Suprapubic skin (tissue), 4 donors: Measurements from ENCODE around the gene TGFBI. TPM values are rescaled to one million over a fixed set of nuclear protein-coding genes. Genes with fewer than 3 reads are reported as not detected.
A peak's percentile ranks its signal among the peaks of the same experiment; 100 is the strongest.

Experiments used
- DNase-seq, 2 donors: peaks; one replicate each; pipeline ENCODE4 v3.0.0-alpha.2; 2019; ENCODE audit warnings: low spot score in 2 of 2
- H3K27ac ChIP-seq: fragments of 200-600 bp; sonication (generic); one replicate; pipeline ENCODE4 v1.5.1; 2019
- H3K27me3 ChIP-seq: fragments of 200-600 bp; sonication (generic); one replicate; pipeline ENCODE4 v1.5.1; 2019
- H3K36me3 ChIP-seq: fragments of 200-600 bp; sonication (generic); one replicate; pipeline ENCODE4 v1.5.1; 2019
- H3K4me1 ChIP-seq: fragments of 200-600 bp; sonication (generic); one replicate; pipeline ENCODE4 v1.5.1; 2019
- H3K4me3 ChIP-seq: fragments of 200-600 bp; sonication (generic); one replicate; pipeline ENCODE4 v1.5.1; 2019; ENCODE audit warnings: mild to moderate bottlenecking
- H3K9me3 ChIP-seq: fragments of 200-600 bp; sonication (generic); one replicate; pipeline ENCODE4 v1.5.1; 2019
- EP300 ChIP-seq: sonication (generic); formaldehyde crosslinking; IDR thresholded peaks from one replicate; pipeline ENCODE4 v1.6.1; 2017; ENCODE audit warnings: antibody characterized with exemption
- POLR2A ChIP-seq, 2 donors: fragments of 450-650 bp; IDR thresholded peaks; one replicate each; pipeline ENCODE4 v1.6.1; 2017; ENCODE audit warnings: antibody characterized with exemption in 2 of 2, mild to moderate bottlenecking in 2 of 2, moderate library complexity in 2 of 2
- POLR2AphosphoS5 ChIP-seq, 3 donors: sonication (generic); formaldehyde crosslinking; IDR thresholded peaks; one replicate each; pipeline ENCODE4 v1.6.1; 2017; ENCODE audit warnings: antibody characterized with exemption in 3 of 3
- WGBS: methylation state at CpG from one replicate; pipeline ENCODE4 v1.1.5; 2018; 5-methylcytosine and 5-hydroxymethylcytosine counted together
- total RNA-seq, 4 donors: library from RNA; depleted of rRNA; stranded (reverse); fragments of >200 nt; gene quantifications; one replicate each; pipeline ENCODE4 v1.1.0, GENCODE V29; 2016
- TF ChIP-seq, protein P1 (sequence below), 2 donors: fragments of 200-600 bp in 1 of 2; fragments of 450-650 bp in 1 of 2; sonication (generic) in 1 of 2; IDR thresholded peaks; one replicate each; pipeline ENCODE4 v1.5.1; 2016 to 2019; ENCODE audit warnings: antibody characterized with exemption in 2 of 2, mild to moderate bottlenecking in 1 of 2, moderate library complexity in 1 of 2

Gene TGFBI
- total RNA-seq, 4 donors from 2014 or later = 300 to 719 (median 389) TPM

DNA sequence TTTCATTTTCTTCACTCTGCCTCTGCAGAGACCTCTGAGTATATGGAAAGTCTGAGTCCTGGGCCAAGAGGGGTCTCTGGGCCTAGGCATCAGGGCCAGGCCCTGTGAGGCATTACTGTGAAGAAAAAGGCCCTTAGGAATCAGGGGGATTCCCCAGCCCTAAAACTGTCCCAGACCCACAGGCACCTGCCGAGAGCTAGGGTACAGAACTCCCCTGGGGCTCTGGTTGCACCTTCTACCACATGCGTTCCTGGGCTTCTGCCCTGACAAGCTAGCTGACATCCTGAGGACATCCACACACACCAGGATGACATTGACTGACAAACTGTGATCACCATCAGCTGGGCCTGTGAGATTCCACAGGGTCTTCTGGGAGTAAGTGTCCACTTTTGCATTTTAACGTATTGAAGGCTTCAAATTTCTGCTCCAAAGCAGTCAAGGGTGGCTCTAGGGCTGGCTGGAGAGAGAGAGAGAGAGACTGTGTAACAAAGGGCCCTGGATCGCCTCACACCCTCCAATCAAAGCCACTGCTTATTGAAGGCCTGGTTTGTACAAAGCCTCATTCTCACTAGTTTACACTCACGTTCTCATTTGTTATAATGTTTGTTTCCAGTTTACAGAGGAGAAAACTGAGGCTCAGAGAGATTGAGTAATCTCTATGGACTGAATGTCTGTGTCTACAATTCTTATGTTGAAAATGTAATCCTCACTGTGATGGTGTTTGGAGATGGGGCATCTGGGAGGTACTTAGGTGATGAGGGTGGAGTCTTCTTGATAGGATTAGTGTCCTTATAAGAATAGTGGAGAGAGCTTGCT, 45.1 kb downstream of the TGFBI start:
- Histone ChIP-seq H3K4me1 (peaks cover 5% of the 10 kb centered on the region), H3K9me3 (no peaks in the 10 kb centered on the region), H3K27me3 (no peaks in the 10 kb centered on the region), H3K4me3 (no peak overlapping the region), H3K27ac (no peak overlapping the region), H3K36me3 (no peaks in the 10 kb centered on the region)
- TF ChIP-seq, protein P1, sequence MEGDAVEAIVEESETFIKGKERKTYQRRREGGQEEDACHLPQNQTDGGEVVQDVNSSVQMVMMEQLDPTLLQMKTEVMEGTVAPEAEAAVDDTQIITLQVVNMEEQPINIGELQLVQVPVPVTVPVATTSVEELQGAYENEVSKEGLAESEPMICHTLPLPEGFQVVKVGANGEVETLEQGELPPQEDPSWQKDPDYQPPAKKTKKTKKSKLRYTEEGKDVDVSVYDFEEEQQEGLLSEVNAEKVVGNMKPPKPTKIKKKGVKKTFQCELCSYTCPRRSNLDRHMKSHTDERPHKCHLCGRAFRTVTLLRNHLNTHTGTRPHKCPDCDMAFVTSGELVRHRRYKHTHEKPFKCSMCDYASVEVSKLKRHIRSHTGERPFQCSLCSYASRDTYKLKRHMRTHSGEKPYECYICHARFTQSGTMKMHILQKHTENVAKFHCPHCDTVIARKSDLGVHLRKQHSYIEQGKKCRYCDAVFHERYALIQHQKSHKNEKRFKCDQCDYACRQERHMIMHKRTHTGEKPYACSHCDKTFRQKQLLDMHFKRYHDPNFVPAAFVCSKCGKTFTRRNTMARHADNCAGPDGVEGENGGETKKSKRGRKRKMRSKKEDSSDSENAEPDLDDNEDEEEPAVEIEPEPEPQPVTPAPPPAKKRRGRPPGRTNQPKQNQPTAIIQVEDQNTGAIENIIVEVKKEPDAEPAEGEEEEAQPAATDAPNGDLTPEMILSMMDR (IDR thresholded peaks at IDR 0.05) = no peak
- no peak for TF ChIP-seq POLR2A (IDR thresholded peaks at IDR 0.05)
- TF ChIP-seq EP300 = no peak
- no peak for TF ChIP-seq POLR2AphosphoS5 (IDR thresholded peaks at IDR 0.05)
- 89% methylated on average over 4 of the region's 5 CpGs for WGBS
- DNase-seq = peak in 1 of 2 donors; percentile 34

DNA sequence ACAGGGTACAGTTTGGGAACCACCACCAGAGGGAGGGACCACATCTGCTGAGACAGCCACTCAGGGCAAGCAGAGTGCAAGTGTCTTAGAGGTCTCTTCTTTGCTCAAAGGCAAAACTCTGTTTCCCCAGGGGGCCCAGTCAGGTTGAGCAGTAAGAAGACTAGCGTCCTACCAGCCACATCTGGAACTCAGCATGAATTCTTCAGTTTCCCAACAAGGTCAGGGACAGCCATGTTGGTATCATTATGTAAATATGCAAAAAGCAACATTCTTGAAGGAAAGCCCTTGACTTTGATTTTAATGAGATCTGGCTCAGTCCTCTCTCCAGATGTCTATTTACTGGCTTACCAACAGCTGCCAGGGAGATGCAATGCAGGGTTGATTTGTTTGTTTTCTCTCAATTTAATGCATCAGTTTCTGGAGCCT, 46.7 kb downstream of the TGFBI start:
- Histone ChIP-seq H3K27ac (no peak overlapping the region), H3K4me3 (no peak overlapping the region), H3K27me3 (no peaks in the 10 kb centered on the region), H3K4me1 (peaks cover 5% of the 10 kb centered on the region), H3K36me3 (no peaks in the 10 kb centered on the region), H3K9me3 (no peaks in the 10 kb centered on the region)
- TF ChIP-seq POLR2A (IDR thresholded peaks at IDR 0.05) (no peak), POLR2AphosphoS5 (IDR thresholded peaks at IDR 0.05) (no peak), EP300 (no peak)
- TF ChIP-seq, protein P1 (IDR thresholded peaks at IDR 0.05) = no peak
- peak in 1 of 2 donors; percentile 9 for DNase-seq
- WGBS = 56% methylated on average over 1 of the region's 1 CpG

DNA sequence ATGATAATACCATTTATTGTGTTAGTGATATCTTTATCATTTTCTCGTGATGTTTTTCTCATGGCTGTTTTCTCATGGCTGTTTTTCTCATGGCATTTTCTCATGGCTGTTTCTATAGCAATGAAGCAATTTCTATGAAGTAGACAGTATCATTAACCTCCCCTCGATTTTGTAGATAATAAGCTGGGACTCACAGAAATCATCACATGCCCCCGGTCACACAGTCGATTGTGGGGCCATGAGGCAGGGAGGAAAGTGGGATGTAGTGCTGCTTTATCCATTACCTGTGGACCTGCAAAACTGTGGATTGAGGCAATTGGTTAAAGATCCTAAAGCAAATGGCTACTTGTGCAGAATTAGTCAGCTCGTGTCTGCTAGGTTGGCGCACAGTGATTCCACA, 47.3 kb downstream of the TGFBI start:
- Histone ChIP-seq H3K9me3 (no peaks in the 10 kb centered on the region), H3K27ac (no peak overlapping the region), H3K4me3 (no peak overlapping the region), H3K4me1 (no peaks in the 10 kb centered on the region), H3K36me3 (no peaks in the 10 kb centered on the region), H3K27me3 (no peaks in the 10 kb centered on the region)
- TF ChIP-seq POLR2A (IDR thresholded peaks at IDR 0.05) = no peak
- TF ChIP-seq POLR2AphosphoS5 (IDR thresholded peaks at IDR 0.05) = no peak
- no peak for TF ChIP-seq EP300
- TF ChIP-seq, protein P1 (IDR thresholded peaks at IDR 0.05) = no peak
- 77% methylated on average over 6 of the region's 6 CpGs for WGBS
- no peak for DNase-seq

DNA sequence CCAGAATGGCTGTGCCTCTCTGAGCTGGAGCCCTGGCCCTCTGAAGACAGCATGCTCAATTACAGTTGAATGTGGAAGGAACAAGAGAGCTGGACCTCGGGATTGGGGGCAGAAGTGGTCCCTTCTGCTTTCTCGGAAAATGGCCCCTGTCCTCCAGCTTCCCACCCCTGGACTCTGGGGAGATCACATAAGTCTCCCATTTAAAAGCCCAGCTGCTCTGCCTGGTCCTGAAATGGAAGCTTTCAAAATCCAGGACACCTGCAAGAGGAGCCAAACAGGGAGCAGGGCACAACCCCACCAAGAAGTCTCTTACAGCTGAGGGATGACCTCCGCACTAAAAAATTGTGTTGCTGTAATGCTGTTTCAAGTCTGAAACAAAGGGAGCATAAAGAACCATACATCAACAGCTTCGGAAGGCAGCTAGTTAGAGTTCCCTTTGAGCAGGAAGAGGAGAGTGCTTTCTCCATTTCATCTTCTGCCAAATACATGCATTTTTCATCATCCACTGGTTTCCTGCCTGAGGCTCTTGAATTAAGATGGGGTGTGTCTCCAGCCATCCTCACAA, 48.2 kb downstream of the TGFBI start:
- Histone ChIP-seq H3K36me3 (no peaks in the 10 kb centered on the region), H3K27ac (no peak overlapping the region), H3K27me3 (no peaks in the 10 kb centered on the region), H3K9me3 (no peaks in the 10 kb centered on the region), H3K4me1 (no peaks in the 10 kb centered on the region), H3K4me3 (no peak overlapping the region)
- WGBS = 79% methylated on average over 3 of the region's 4 CpGs
- TF ChIP-seq EP300 (no peak), POLR2AphosphoS5 (IDR thresholded peaks at IDR 0.05) (no peak), POLR2A (IDR thresholded peaks at IDR 0.05) (no peak)
- TF ChIP-seq, protein P1 (IDR thresholded peaks at IDR 0.05) = no peak
- DNase-seq = no peak
